ENCODE data around the gene CYP24A1.

Gene CYP24A1

DNA sequence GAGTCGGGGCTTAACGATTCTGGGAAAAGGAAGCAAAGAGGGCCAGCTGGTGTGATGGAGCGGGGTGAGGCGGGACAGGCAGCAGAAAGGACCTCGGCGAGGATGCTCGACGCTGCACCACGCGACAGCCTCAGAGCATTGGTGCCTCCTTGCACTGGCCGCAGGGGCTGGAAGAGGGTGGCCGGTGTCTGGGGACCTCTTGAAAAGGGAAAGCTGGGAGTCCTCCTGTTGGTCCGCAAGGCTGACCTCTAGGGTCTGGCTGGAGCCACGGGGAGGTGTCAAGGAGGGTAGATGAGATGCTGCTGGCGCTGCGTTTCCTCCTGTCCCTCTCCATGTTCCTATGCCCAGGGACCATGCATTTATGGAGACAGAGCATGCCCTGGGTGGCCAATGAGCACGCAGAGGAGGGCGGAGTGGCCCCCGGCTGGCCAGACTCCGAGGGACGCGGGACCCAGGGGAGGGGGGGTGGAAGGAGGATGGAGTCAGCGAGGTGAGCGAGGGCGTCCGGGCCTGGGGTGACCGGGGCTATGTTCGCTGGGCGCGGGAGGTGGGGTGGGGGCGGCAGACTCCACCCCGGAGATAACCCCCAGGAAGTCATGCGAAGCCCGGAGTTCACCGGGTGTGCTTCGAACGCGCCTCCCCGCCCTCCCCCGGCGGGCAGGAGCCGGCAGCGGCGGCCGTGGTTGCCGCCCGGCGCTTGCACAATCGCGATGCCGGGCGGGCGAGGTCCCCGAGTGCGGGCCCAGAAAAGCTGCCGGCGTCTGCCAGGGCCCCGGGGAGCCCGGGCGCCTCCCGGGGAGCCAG is at the start of gene CYP24A1:
Gene CYP24A1, minus strand, starts transcription at position 334 of the 804 bp plus-strand sequence. CDS start 407 bp downstream, outside the sequence.
- intact Hi-C loops (cut with DNase I): no loop called here
- no peak for DNase-seq

DNA sequence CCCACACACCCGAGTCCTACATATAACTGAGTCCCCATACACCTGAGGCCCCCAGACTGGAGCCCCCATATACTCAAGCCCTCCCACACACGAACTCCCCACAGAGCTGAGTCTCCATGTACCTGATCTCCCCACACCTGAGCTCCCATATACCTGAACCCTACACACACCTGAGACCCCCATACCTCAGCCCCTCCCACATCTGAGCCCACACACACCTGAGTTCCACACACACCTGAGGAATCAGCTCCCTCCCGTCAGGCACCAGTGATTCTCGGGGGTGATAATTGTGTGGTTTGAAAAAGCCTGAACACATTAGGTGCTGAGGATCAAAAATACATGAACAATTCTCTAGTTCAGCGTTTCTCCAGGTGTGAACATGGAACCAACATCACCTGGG is 49.5 kb upstream of the CYP24A1 start:
- intact Hi-C loops (cut with DNase I): loop anchor here (5.0 kb wide), 1 partner anchor 424 kb away; no protein-coding TSS in a partner anchor
- DNase-seq: no peak

DNA sequence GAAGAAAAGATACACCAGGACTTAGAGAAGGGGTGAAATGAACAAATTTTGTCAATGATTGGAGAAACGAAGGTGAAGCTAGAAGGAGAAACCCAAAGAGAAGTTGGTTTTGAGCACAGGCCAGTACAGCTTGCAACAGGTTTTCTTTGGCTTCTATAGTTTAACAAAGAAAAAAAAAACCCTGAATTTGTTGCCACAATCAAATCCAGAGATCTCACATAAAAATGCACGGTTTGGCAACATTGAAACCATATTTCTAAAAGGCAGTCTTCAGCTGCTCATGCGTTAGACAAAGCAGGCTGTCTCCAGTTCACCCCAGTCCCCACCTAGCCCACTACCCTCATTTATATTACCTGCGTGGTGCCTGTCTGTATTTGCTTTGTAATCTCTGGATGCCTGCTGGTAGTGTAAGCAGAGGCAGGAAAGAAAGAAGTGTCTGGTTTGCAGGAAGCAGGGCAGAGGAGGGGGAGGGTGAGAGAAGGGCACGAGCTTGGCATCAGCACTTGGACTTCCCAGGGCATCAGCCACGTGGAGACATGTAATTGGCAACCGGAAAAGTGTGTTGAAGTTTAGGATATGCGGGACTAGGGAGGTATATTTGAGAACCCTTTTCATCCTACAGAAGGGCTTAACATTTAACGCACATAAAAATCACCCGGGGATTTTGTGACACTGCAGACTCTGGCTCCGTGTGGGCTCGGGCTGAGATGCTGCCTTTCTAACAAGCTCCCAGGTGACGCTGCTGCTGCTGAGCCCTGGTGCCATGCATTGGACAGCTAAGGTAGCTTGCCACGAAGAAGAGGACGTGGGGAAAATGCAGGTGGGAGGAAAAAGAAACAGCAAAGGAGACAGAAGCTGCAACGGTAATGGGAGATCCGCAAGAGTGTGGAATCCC is 48.5 kb upstream of the CYP24A1 start:
- intact Hi-C loops (cut with DNase I): loop anchor here (5.0 kb wide), 1 partner anchor 425 kb away; no protein-coding TSS in a partner anchor
- DNase-seq: peak in 4 of 42 donors; percentile 22 to 57 (median 34)

DNA sequence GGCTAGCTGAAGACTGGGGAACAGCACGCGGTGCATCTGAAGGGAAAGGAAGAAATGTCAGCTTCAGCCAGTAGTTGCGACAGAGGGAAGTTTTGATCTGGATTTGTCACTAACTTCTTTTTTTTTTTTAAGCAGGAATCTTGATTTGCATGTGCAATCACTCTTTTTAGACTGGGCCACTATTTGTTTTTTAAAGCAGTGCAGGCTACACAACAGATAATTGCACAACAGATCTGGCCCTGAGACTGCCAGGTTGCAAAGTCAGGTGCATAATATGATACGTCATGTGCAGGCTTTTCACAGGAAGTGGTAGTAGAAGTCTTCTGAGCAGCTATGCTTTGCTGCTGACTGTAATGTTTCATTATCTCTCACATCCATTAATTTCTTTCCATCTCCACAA is 47.6 kb upstream of the CYP24A1 start:
- intact Hi-C loops (cut with DNase I): loop anchor here (5.0 kb wide), 1 partner anchor 426 kb away; no protein-coding TSS in a partner anchor
- DNase-seq: no peak

DNA sequence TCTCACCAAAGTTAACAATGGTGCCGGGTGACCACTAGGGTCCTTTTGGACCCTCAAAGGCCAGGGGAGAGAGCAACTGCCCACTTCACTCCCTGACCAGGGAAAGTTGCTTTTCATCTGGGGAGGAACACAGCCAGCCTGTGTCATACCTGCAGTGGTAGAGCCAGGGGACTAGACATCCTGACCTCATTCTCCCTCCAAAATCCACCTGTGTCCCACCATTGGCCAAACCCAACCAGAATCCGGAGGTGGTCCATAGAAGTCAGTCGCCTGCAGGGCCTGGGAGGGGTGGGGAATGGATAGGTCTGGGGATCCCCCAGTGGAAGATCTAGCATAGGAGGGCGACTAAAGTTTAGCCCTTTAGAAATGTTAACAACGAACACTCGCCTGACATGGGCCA is 46.9 kb upstream of the CYP24A1 start:
- intact Hi-C loops (cut with DNase I): loop anchor here (5.0 kb wide), 1 partner anchor 427 kb away; no protein-coding TSS in a partner anchor
- no peak for DNase-seq

DNA sequence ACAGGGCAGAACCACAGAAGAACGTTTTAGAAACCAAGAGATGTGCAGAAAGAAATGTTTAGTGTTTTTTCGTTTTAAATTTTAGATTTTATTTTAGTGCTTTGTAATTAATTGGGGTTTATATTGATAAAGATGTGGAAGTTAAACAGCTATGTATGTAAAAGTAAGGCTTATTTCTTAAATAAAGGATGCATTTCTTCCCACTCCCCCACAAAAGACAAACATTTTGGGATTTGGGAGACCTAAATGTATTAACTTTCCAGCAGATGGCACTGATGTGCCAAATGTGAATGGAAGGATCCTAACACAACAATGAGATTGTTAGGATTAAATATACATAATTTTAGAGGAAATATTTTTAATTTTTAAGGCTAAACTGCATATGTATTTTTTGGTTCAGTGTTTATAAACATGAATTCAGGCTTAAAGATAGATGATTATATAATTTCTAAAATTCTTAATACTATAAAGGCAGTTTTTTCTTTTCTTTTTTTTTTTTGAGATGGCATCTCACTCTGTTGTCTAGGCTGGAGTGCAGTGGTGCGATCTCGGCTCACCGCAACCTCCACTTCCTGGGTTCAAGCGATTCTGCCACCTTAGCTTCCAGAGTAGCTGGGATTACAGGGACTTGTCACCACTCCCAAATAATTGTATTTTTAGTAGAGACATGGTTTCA is 46.1 kb upstream of the CYP24A1 start:
- intact Hi-C loops (cut with DNase I): loop anchor here (5.0 kb wide), 1 partner anchor 427 kb away; no protein-coding TSS in a partner anchor
- peak in 5 of 42 donors; percentile 20 to 58 (median 38) for DNase-seq

DNA sequence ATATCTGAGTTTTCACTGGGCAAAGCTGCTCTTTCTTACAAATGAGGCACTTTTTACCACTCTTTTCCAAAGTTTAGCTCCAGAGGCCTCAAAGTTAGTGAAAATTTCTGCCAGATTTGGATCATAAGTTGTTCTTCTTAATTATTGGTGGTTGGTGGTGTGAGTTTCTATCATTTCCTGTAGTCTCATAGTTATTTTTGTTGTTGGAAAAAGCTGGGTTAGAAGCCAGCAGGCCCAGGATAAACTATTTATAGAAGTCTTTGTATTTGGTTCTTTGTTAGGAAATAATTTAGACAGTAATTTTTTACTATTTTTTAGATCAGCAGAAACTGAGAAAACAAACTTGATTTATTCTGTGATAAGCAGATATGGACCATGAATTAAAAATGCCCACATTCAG is 44.7 kb upstream of the CYP24A1 start:
- DNase-seq: no peak
- intact Hi-C loops (cut with DNase I): no loop called here

DNA sequence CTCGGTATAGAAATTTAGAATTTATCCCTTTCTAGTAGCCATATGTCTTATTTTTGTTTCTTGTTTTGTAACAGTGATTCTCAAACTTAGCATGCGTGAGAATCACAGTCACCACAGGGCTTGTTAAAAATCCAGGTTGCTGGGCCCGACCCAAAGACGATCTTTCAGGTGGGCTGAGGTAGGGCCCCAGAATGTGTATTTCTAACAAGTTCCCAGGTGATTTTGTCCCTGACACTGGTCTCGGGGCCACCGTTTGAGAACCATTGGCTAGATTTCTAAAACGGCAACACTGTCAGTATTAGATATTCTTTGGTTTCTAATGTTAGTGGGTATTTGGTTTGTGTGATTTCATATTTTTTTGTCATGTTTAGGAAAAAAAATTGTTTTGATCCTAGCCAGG is 44.0 kb upstream of the CYP24A1 start:
- intact Hi-C loops (cut with DNase I): no loop called here
- DNase-seq: no peak

DNA sequence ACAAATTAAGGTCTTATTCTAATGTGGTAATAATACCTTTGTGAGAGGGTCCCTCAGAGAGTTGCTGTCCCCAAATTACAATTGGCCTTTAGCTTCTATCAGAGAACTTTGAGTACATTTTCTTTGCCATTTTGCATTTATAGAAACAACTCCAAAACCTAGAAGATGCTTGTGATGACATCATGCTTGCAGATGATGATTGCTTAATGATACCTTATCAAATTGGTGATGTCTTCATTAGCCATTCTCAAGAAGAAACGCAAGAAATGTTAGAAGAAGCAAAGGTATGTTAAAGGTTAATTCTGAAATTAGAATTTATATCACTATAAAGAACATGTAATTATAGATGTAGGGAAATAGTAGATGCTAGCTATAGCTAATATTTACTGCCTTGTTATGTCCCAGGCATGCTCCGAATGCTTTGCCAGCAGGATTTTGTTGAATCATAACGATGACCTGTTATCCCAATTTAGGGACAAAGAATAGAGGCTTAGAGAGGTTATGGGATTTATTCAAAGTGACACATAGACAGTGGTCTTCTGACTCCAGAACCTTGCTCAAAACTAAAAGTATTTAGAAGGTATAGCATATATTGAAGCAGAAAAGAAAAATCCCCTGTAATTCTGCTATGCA is 41.5 kb upstream of the CYP24A1 start:
- intact Hi-C loops (cut with DNase I): no loop called here
- no peak for DNase-seq

DNA sequence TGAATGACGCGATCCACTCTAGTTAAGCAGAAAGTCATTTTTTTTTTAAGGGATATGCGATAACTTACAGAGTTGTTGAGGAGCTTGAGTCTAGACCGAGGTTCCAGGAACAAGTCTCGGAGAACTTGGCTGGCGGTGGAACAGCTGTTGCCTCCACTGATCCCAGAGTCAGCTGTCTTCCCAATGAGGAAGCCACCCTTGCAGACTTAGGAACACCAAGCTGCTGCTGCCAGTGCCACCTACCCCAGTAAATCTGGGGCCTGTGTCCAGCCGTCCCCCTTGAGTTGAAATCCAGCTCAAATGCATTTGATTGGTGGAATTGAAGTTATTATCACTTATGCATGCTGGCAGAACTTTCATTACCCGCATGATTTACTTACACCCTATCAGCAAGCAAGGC is 40.8 kb upstream of the CYP24A1 start:
- DNase-seq: no peak
- intact Hi-C loops (cut with DNase I): no loop called here

DNA sequence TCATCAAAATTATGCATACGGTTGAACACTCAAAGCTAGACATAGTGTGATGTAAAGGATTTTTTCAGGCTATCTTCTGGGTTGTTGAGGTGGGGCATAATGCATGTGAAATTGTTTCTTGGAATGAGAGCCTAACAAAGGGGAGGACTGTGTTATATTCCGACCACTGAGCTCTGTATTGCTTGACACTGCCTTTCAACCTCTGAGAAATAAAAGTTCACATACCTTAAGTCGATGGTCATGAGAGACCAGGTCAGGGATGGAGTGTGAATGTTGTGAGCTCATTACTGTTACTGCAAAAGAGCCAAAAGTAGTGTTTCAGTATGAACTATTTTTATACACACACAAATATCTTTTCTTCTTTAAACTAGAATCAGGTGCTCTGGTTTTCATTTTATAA is 39.1 kb upstream of the CYP24A1 start:
- intact Hi-C loops (cut with DNase I): no loop called here
- no peak for DNase-seq

DNA sequence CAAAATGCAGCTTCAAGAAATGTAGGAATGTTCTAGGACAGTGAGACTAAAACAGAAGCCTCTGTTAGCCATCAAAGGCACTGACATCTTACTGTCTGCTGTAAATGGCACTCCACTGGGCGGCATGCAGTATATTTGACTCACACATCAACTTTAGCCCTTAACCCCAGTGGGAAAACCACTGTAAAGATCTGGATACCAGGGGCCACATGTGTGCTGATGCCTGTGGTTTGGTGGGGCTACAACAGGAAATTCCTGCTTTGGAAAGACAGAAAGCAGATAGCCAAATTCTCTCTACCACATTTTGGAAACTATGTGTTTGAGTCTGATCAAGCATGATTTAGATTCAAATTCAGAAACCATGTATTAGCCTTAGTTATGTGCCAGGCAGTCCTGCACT is 38.4 kb upstream of the CYP24A1 start:
- intact Hi-C loops (cut with DNase I): no loop called here
- no peak for DNase-seq

DNA sequence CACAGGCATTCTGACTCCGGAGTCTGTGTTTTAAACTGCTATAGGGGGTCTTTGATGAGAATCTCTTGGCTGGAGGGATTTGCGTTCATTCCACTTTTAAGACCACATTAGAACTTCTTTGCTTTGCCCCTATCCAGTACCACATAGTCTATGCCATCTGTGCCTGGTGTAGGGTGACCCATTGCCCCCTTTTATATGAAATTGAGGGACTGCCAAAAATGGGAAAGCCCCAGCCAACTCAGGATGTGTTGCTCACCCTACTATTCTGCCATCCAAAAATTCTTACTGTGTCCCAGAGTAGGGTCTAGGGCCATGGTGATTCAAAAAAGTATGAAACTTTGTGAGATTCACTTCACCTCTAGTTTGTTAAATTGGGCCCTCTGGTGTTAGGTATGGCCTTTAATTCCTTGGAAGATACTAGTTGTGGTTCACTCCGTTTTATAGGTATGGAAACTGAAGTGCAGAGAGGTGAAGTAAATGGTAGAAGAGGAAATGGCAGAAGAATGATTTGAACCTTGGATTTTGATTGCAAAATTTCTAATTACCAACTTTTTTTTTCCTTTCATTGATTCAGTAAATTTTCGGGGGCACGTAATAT is 35.5 kb upstream of the CYP24A1 start:
- DNase-seq: no peak
- intact Hi-C loops (cut with DNase I): no loop called here

DNA sequence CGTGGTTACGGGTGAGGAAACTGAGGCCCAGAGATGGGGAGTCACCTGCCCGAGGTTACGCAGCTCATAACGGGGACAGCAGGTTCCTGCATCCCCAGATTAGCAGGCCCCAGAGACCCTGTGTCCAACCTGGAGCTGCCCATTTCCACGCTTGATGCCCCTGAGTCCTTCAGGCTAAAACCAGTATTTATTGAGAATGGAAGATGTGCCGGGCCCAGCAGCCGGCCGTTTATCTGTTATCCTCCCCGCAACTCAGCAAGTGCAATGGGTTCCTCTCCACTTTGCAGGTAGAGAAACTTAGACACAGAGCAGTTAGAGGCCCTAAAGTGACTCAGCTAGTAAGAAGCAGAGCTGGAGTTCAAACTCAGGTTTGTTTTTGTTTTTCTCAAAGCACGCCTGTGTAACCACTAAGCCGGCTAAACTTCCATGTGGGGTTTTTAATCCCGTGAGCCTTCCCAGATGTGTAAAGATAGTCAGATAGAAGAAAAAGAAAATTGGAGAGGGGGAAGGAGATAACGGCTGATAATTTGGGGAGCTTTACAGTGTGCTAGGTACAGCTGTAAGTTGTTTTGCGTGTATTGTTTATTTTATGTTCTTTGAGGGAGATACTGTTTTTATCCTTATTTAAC is 34.9 kb upstream of the CYP24A1 start:
- DNase-seq: no peak
- intact Hi-C loops (cut with DNase I): no loop called here

DNA sequence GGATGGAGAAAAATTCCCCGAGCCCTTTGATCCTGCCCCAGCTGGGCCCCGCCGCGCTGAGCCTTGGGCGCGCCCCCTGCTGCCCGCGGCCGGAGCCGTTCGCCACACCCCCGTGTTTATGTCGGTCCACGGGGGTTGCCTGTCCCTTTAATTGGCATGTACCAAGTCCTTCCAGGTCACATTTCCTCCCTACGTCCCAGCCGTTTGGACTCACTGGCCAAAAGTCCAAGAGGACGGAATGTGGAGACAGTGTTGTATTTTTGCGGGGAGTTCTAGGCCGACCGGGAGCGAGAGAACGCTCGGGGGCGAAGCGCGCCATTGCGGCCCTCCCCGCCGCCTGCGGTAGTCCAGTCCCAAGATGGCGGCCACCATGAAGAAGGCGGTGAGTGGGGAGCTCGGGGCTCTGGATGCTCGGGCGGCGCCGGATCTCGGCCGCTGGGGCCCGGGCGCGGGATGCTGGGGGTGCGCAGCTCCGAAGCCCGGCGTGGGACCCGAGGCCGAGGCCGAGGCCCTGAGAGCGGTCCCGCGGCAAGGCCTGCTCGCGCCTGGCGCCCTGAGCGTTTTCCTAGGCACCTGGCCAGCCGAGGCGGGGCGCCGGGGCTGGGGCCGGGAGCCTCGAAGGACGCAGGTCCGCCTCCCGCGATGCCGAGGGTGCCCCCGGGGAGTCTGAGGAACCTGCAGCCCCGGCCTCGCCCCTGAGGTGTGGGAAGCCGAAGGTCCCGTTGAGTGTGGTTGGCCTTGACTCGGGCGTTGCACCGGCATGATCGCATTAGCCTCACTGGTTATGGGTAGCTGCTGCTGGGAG is 34.2 kb upstream of the CYP24A1 start, which contains the start of gene PFDN4:
Gene PFDN4, plus strand, starts transcription at position 345 of the 805 bp plus-strand sequence. Its CDS starts 14 bp downstream, at position 359.
- DNase-seq: peak; percentile 58 to 92 (median 82)
- intact Hi-C loops (cut with DNase I): no loop called here

DNA sequence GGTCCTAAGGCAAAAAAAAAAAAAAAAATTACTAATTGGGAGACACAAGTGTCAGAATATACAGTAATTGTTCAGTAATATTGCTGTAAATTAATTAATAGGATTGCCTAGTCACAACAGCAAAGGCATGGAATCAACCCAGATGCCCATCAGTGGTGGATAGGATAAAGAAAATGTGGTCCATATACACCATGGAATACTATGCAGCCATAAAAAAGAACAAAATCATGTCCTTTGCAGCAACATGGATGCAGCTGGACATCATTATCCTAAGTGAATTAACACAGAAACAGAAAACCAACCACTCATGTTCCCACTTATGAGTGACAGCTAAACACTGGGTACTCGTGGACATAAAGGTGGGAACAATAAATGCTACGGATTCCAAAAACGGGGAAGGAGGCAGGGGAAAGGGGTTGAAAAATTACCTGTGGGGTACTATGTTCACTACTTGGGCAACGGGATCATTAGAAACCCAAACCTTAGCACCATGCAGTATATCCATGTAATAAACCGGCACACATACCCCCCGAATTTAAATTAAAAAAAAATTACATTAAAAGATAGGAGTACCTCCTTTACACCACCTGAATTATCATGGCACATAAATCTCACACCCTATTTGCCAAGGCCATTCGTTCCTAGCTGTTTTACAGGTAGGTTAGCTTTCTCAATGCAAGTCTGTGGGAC is 33.4 kb upstream of the CYP24A1 start:
- no peak for DNase-seq
- intact Hi-C loops (cut with DNase I): no loop called here

Data from head of caudate nucleus (tissue), 42 donors.